Activated CD8-positive, alpha-beta memory T cell treated with anti-CD3 and anti-CD28 coated beads for 24 hours (primary cell): ENCODE results near the gene MSMB.
"Not testable (repeated sequence)": the region's sequence is repeated elsewhere in the genome, so short reads cannot be mapped to it uniquely, and the experiment has no call there.

Source experiments
- DNase-seq: peaks from one replicate; pipeline ENCODE4 v3.0.0-alpha.2; 2020

Gene MSMB

GRCh38 chr10:46069771-46070463 is 23.8 kb upstream of the MSMB start:
- DNase-seq = peak; percentile 9

GRCh38 chr10:46068905-46069304 is 22.8 kb upstream of the MSMB start:
- DNase-seq = peak; percentile 21

GRCh38 chr10:46068117-46068516 is 22.0 kb upstream of the MSMB start:
- peak; percentile 17 for DNase-seq

GRCh38 chr10:46064269-46064817 is 18.3 kb upstream of the MSMB start:
- peak; percentile 7 for DNase-seq

GRCh38 chr10:46062723-46063428 is 16.8 kb upstream of the MSMB start:
- DNase-seq = no peak

- no peak for DNase-seq
Observed at GRCh38 chr10:46060706-46061105, 14.6 kb upstream of the MSMB start.

- not testable (repeated sequence) for DNase-seq
Observed at GRCh38 chr10:46057927-46058326, 11.9 kb upstream of the MSMB start.

- DNase-seq = no peak
Observed at GRCh38 chr10:46057038-46057437, 11.0 kb upstream of the MSMB start.

- DNase-seq = no peak
Observed at GRCh38 chr10:46055771-46056170, 9.7 kb upstream of the MSMB start.

GRCh38 chr10:46053534-46054434 is 7.7 kb upstream of the MSMB start:
- DNase-seq = no peak

- DNase-seq = no peak
Observed at GRCh38 chr10:46052791-46053375, 6.8 kb upstream of the MSMB start.

GRCh38 chr10:46052057-46052790 is 6.2 kb upstream of the MSMB start:
- DNase-seq = no peak

- no peak for DNase-seq
Observed at GRCh38 chr10:46050941-46051623, 5.0 kb upstream of the MSMB start.

GRCh38 chr10:46049497-46049831 is 3.4 kb upstream of the MSMB start:
- DNase-seq = not testable (repeated sequence)

- DNase-seq = no peak
Observed at GRCh38 chr10:46048152-46048551, 2.1 kb upstream of the MSMB start.

GRCh38 chr10:46042527-46042926 is 3.5 kb downstream of the MSMB start:
- DNase-seq = no peak

GRCh38 chr10:46040004-46040403 is 6.1 kb downstream of the MSMB start:
- DNase-seq = no peak

GRCh38 chr10:46037107-46037825 is 8.8 kb downstream of the MSMB start:
- peak; percentile 19 for DNase-seq

GRCh38 chr10:46035923-46036849 is 9.9 kb downstream of the MSMB start:
- DNase-seq = peak; percentile 17

- peak; percentile 37 for DNase-seq
Observed at GRCh38 chr10:46033602-46034011, 12.5 kb downstream of the MSMB start.
